NCI-H526 treated with DMSO at 0.1 percent for 48 hours (cell line): ENCODE measurements around the gene VDAC1.
A peak's percentile ranks its signal among the peaks of the same experiment; 100 is the strongest.

Experiments
- DNase-seq: peaks from one replicate; lab custom pipeline; 2025; lab: John Stamatoyannopoulos, UW

The VDAC1 gene

DNA sequence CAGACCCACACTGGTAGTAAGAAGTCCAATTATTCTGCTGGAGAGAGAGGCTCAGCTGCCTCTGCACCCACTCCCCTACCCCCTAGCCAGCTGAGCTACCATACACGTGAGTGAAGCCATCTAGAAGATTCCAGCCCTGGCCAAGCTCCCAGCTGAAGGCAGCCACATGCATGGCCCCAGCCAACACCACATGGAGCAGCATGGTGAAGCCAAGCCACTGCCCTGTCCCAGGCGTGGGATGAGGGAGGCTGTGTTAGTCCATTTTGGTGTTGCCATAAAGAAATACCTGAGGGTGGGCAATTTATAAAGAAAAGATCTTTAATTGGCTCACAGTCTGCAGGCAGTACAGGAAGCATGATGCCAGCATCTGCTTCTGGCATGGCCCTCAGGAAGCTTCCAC, 20.0 kb upstream of the VDAC1 start:
- no peak for DNase-seq

DNA sequence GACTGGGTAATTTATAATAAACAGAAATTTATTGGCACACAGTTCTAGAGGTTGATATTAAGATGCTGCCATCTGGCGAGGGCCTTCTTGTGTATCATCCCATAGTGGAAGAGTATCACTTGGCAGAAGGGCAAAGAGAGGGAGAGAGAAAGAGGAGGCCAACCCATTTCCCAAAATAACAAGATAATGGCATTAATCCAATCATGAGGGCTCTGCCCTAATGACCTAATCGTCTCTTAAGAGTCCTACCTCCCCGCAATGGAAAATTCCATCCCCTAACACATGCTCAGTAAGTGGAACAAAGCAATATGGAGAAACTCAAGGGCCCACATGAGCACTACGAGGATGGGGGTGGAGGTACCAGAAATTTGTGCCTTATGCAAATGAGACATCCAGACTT, 17.6 kb upstream of the VDAC1 start:
- no peak for DNase-seq

DNA sequence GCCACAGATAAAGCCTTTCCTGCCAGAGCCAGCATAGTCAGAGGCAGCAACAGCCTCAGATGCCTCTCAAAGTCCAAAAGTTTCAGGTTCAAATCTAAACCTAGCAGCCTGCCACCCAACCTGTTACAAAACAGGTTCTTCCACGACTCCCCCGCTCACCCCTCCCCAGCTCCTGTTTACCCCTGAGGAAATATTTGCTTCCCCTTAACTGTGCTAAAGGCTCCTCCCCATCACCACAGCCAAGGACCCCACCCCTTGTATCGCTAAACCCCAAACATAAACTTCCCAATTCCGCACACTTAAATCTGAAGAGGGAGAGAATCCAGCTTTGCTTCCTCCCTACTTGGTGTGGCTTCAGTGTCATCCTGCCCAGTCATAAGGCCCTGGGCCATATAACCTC, 15.4 kb upstream of the VDAC1 start:
- DNase-seq: no peak

DNA sequence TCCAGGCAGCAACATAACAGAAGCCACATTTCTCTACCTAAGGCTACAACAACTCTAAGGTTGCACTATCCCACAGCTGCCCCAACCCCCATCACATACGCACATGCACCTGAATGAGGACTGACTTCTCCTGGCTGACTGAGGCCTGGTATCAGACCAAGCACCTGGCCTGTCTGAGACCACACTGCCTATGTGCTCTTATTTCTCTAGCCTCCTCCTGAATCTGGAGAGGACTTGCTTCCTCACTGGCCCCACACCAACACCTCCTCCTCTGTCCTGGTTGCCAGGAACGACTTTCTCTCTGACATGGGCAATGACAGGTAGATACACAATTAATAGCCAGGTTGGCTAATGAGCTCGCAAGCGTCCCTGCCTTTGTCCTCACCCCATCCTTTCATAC, 14.9 kb upstream of the VDAC1 start:
- DNase-seq: no peak

DNA sequence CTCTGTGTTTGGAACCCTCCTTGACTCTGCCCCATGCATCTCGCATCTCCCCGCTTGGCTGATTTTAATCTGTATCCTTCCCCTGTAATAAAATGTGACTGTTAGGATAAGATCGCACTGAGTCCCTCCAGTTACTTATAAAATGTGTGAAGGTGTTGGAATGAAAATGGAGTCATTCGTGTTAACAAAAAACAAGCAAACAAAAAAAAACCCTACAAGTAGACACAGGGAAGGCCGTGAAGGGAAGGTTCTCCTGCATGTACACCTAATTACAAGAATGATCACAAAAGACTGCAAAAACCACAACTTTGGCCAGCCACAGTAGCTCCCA, 14.2 kb upstream of the VDAC1 start:
- DNase-seq: no peak

DNA sequence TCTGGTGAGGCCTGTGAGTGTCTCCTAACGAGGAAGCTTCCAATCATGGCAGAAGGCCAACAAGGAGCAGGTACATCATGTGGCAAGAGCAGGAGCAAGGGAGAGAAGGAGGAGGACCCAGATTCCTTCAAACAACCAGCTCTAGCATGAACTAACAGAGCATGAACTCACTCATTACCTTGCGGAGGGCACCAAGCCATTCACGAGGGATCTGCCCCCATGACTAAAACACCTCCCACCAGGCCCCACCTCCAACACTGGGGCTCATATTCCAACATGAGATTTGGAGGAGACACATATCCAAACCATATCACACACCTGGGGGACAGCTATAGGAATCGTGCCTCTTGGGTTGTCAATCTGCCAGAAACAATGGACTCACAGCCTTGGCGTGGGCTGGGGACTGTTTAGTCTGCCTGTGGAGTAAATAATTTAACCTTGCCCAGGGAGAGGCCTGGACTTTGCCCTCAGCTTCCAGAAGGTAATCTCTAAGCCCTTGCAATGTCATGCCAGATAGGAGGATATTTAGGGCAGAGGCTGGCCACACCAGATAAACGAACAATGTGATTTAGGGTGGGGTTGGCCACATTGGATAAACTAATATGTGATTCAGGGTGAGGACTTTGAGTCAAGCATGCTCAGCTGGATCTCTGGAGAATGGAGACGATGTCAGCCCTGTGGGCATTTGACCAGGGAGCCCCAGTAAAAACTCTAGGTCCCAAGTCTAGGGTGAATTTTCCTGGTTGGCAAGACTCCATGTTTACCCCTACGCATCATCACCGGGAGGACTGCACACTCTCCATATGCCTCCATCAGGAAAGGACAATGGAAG, 13.6 kb upstream of the VDAC1 start:
- DNase-seq: no peak

DNA sequence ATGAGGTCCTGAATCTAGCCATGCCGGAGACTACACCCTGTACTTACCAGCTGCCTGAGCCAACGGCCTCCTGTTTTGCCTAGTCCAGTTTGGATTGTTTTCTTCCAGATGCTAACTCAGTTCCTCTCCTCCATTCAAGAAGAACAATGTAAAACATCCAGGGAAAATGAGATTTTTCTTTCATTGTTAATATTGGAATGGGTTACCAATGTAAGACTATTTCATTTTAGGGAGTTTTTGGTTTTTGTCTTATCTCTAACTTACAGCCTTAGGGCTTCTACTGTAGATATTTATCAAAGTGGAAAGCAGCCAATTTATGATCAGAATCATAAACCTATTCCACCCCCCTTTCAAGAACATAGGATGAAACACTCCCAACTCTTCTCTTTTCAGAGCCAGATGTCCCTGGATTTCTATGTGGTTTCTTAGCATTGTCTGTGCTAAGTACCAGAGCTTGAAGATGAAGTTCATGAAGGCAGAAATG, 3.5 kb upstream of the VDAC1 start:
- no peak for DNase-seq

DNA sequence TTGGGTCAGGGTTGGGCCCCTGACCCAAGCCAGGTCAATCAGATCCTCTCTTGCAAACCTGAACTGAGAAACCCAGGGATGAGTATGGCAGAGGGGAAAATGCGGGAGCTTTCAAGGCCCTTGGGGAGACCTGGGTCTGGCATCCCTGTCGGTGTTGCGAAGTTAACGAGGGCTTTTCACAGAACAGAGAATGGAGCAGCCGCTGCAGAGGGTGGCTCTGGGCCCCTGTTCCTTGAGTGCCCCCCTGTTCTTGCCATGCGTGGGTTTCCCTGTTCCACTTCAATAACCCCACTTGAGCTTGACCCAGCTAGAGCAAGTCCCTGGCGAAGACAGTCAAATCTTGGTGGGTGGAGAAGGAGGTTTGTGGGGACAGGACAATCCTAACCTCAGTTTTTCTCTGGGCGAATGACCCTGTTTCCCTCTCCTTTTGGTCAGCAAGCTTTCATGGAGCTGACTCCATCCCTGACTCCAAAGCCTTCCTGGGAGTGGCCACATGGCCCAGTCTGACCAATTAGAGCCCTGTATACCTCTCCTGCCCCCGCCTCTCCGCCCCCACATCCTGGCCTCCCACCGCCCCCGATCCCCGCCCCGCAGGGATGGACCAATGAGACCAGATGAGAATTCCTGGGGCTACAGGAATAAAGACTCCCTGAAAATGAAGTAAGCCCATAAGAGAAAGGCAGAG, 2.9 kb upstream of the VDAC1 start:
- no peak for DNase-seq

DNA sequence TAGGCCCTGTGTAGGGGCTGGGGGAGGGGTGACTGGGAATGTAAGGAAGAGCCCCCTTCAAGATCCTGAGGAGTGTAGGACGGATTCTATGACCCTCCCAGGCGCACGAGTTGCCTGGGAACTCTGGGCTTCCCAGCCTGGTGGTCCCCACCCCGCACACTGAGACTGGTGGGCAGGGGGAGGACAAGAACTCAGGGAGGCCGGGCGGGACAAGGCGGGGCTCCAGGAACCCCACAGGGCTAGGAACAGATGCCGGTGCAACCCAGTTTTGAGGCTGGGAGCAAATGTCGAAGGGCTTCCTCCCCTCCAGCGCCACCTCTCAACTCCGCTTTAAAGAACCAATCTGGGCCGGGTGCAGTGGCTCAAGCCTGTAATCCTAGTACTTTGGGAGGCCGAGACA, 1.3 kb upstream of the VDAC1 start:
- no peak for DNase-seq

DNA sequence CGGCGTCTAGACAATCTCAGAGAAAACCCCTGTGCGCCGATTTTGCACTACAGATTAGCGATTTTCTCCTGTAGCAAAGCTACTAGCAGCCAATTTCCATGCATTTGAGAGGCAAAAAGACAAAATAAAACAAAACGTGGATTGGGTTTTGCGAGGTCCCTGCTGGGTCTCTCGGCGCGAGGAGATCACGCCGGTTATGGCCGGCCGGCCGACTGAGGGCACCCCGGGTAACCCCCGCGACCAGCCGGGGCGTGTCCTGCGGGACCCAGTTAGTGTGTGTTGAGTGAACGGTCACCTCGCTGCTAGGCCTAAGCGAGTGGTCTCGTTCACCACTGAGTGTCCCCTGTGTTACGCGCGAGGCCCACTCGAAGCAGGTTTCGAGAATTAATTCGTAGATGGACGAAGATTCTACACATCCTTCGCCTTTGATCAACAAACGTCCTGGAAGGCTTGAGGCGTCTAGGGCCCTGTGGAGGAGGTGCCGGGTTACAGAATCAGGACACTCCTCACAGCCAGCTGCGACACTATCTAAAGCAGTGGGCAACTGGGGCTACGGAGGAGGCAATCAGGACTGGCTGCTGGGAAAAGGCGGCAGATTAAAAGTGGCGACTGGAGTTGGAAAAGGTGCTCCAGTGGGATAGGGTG, 764 bp upstream of the VDAC1 start:
- no peak for DNase-seq

DNA sequence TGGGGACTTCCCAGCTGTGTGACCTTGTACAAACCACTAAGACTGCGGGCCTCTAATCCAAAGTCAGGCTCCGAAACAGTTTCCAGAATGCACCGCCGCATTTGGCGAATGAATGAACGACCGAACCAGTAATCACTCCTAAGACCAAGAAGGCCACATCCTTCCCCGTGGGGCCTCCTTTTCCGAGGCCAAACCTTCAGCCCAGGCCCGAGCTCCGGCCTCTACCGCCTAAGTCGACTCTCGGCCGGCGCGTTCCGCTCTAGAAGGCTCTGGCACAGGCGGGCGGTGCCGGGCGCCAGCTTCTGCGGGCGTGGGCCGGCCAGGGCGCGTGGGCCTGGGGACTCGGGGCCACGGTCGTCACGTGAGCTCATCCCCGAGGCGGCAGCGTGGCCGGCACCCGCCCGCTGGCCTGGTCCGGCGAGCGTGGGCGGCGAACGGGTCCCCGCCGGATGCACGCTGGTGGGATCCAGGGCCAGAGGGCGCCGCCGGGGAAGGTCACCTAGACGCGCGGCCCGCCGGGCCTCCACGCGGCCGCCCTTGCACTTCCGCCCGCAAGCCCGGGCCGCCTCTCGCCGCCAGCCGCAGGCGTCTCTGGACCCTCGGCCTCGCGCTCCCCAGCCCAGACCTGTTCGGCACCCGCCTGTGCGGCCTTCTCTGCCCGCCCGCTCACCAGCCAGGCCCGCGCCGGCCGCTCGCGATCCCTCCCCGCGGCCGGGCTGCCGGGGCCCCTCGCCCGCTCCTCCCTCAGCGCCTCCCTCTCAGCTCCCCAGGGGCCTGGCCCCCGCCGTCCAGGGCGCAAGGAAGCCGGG, 754 bp downstream of the VDAC1 start:
- DNase-seq: peak; percentile 29

DNA sequence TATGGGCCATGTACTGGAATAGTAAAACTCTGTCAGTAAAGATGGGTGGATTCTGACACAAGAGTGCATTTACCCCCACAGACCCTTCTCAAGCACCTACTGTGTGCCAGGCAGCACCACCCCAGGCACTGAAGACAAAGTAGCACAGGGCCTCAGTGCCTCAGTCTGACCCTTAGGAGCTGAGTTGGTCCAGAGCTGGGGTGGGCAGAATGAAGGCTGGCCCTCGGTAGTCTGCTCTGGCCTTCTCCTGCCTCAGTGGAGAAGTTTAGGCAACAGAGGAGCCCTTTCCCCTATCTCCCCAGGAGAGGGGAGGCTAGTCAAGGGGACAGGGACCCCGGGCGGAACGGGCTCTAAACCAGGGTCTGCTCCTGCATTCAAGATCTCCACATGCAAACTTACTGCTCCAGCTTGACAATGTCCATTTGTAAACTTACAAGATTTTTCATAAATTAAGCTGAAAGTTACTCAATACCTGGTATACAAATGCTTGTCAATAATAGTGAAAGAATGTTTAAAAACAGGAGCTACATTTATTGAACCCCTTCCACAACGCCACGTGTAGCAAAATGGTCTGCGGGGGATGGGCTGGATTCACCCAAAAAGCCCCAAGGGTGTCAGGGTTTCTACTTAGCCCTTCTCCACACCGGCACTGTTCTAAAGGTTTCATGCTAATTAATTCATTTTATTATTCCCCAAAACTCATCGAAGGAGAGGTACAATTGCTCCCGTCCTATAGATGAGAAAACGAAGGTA, 1.5 kb downstream of the VDAC1 start:
- no peak for DNase-seq

DNA sequence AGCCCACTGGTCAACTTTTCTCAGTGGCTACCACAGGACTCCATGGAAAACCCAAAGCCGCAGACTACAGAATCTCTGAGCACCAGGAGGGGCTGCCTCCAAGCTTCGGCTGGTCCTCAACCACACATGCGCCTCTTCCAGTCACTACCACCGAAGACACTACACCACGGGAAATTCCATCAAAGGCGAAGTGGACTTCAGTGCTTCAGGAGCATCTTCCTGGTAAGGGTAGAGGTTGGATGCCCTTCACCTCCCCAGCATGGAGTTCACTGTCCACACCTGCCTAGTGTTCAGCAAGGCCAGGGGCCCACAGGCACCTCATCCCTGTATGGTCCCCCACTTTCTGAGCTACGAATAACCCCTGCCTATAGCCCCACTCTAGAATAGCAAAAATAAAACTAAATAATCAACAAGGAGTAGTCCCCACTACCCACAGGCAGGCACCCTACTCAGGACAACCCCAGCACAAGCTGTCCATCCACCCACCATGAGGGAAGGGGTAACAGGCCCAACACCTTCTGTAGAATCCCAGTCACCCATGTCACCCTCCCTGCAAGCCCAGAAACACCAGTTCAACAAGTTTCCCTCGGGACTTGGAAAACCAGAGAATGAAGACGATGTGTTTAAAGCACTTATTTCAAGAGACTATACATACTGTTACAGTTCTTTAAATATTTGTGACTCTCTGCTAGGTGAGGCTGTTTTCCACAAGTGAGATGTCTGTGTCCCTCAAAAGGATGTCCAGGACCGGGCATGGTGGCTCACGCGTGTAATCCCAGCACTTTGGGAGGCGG, 2.6 kb downstream of the VDAC1 start:
- DNase-seq: no peak

DNA sequence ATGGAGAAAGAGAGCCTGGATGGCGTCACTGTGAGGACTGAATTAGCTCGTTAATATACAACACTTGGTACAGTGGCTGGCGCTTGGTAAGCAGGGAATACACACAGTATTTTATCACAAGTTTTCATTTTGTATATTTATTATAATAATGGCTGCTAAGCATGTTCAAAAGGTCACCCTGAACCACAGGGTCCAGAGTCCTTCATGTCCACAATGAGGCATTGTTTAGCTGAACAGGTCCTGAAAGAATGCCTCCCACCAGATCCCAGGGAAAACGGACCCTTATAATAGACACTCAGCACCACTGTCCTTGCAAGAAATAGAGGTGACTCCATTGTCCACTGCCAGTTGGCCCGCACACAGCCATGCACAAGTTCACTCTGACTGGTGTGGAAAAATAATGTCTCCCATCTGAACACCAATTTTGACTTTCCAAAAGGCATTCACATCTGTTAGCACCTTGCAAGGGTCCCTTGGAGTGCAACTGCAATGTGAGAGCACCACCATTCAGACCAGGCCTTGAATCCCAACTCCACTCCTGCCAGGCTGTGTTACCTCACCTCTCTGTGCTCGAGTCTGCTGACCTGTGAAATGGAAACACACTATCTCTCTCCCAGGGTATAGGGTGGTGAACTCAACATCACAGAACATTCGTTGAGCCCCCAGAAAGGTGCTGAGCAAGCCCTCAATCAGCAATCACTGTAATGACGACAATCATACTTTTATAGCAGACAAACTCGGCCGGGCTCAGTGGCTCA, 3.9 kb downstream of the VDAC1 start:
- DNase-seq: no peak

DNA sequence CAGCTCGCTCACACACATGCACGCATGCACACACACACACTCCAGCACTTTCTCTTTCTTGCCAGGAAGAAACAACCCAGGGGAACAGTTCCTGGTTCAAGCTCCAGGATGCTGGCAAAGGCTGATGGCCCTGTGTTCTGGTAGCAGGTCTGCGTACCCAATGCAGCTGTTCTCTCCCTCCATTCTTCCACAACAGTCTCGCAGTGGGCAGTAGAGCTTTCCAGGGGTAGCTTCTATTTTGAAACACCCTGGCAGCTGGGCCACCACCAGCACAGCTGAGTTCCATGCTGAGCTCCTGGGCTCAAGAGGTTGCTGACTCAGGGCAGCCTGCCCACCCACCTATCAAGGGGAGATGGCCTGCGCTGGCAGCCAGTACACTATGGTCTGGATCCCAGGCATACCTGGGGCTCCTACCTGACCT, 4.7 kb downstream of the VDAC1 start:
- no peak for DNase-seq

DNA sequence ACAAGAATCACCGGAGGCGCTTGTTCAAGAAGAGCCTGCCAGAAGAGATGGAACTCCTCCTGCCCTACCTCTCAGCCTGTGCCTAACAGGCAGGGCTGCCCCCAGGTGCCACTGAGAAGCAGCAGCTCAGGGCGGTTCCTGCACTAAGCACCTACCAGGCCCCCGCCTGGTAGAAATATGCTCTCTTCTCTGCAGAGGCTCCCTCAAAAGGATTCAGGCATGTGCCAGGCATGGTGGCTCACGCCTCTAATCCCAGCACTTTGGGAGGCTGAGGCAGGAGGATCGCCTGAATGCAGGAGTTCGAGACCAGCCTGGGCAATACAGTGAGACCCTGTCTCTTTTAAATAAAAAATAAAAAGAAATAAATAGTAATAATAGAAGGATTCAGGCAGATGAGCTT, 6.0 kb downstream of the VDAC1 start:
- no peak for DNase-seq

DNA sequence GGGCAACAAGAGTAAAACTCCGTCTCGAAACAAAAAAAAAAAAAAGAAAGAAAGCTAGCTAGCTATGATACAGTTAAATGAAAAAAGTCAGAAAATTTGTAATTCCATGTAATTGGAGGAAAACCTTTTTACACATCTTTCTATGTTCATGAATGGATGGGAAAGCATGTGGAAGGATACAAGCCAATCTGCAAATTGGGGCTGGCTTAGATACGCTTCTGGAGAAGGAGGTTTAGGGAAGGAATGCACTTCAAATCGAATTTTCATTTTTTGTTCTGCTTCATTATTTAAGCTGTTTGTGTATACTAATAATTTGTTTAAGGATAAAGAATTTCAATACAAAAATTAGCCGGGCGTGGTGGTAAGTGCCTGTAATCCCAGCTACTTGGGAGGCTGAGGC, 6.7 kb downstream of the VDAC1 start:
- no peak for DNase-seq

DNA sequence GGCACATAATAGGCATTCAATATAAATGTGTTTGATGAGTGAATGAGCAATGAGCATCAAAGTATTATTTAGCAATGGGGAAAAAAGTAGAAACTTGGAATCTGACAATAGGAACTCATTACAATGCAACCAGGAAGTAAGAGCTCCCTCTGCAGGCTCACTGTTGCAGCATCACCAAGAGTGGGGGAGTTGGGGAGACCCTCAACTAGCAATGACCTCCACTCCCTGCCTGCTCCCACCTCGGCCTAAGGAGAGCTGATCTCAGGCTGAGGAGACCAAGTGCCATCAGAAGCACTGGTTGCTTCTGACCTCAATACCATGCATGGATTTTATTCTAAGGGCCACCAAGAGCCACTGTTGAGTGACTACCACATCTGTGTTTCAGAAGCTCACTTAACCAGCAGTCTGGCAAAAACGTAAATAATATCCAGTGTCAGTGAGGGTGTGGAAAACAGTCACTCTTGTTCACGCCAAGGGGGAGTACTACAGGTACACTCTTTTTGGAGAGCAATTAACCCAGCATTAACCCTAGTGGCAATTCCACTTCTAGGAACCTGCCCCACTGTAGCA, 8.0 kb downstream of the VDAC1 start:
- no peak for DNase-seq

DNA sequence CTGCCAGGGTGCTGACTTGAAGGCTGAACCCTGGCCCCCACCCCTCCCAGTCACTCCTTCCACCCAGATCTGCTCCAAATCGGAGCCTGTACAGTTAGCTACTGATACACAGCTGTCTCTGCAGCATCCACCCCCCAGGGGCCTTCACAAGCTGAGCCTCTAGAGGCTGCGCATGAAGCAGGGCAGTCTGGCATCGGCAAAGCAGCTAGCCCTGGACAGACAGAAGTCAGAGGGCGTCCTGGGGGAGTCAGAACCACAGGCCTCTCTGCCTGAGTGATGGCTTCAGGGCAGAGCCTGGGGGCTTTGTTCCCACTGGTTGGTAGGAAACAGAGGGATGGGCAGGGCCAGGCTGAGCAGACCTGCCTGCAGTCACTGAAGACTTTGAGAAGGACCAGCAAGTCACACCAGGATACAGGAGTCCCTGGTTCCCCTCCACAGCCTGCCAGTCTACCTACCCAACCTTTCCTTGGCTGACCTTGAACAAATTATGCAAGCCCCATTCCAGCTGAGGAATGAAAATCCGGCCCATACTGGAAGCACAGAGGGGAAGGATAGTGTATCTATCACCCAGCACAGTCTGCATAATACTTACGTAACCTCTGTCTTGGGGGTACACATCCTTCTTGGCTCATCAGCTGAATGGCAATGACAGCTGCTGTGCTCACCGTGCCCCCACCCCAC, 8.8 kb downstream of the VDAC1 start:
- DNase-seq: no peak
